ENCODE measurements around the gene LAYN.

LAYN gene

GRCh38 chr11:111592491-111592890, 52.0 kb downstream of the LAYN start:
- no peaks in the 10 kb centered on the region for H3K36me3 Mint-ChIP-seq (ENCODE audit: low read depth)
- TF ChIP-seq CTCF (IDR thresholded peaks at IDR 0.05; ENCODE audit: unreplicated experiment in 3 of 3), result no peak
- no peaks in the 10 kb centered on the region for H3K27me3 Mint-ChIP-seq (ENCODE audit: low read depth)
- H3K27ac Mint-ChIP-seq, result no peak overlapping the region
- no peak overlapping the region for H3K4me3 Mint-ChIP-seq
- peaks cover 2% of the 10 kb centered on the region for H3K9me3 Mint-ChIP-seq
- no peaks in the 10 kb centered on the region for H3K4me1 Mint-ChIP-seq

GRCh38 chr11:111596319-111596718, 55.8 kb downstream of the LAYN start:
- no peak for TF ChIP-seq CTCF (IDR thresholded peaks at IDR 0.05; ENCODE audit: unreplicated experiment in 3 of 3)
- Mint-ChIP-seq H3K4me1 (peaks cover 14% of the 10 kb centered on the region), H3K36me3 (ENCODE audit: low read depth) (no peaks in the 10 kb centered on the region)

GRCh38 chr11:111598148-111598547, 57.6 kb downstream of the LAYN start:
- no peaks in the 10 kb centered on the region for H3K27me3 Mint-ChIP-seq (ENCODE audit: low read depth)
- H3K9me3 Mint-ChIP-seq, result no peaks in the 10 kb centered on the region
- no peak for TF ChIP-seq CTCF (IDR thresholded peaks at IDR 0.05; ENCODE audit: unreplicated experiment in 3 of 3)
- peak overlapping the region in 2 of 3 experiments; percentile 33 to 57 for H3K4me3 Mint-ChIP-seq
- H3K36me3 Mint-ChIP-seq (ENCODE audit: low read depth), result no peaks in the 10 kb centered on the region
- H3K4me1 Mint-ChIP-seq, result peaks cover 19% of the 10 kb centered on the region
- H3K27ac Mint-ChIP-seq, result peak overlapping the region; percentile 21 to 92 (median 92)

More at GRCh38 chr11:111596319-111596718, 55.8 kb downstream of the LAYN start:
- no peak overlapping the region for H3K4me3 Mint-ChIP-seq
- H3K27ac Mint-ChIP-seq, result no peak overlapping the region
- H3K9me3 Mint-ChIP-seq, result no peaks in the 10 kb centered on the region
- no peaks in the 10 kb centered on the region for H3K27me3 Mint-ChIP-seq (ENCODE audit: low read depth)

- H3K36me3 Mint-ChIP-seq (ENCODE audit: low read depth), result no peaks in the 10 kb centered on the region
- H3K27me3 Mint-ChIP-seq (ENCODE audit: low read depth), result no peaks in the 10 kb centered on the region
- H3K27ac Mint-ChIP-seq, result peak overlapping the region; percentile 21 to 92 (median 92)
- peaks cover 22% of the 10 kb centered on the region for H3K4me1 Mint-ChIP-seq
- TF ChIP-seq CTCF (IDR thresholded peaks at IDR 0.05; ENCODE audit: unreplicated experiment in 3 of 3), result no peak
- H3K9me3 Mint-ChIP-seq, result no peaks in the 10 kb centered on the region
- H3K4me3 Mint-ChIP-seq, result peak overlapping the region in 2 of 3 experiments; percentile 47 to 57
Measured at GRCh38 chr11:111598559-111598958, 58.0 kb downstream of the LAYN start.

- Mint-ChIP-seq H3K27ac (peak overlapping the region; percentile 59 to 78 (median 66)), H3K4me3 (peak overlapping the region; percentile 86 to 91 (median 89)), H3K27me3 (ENCODE audit: low read depth) (no peaks in the 10 kb centered on the region), H3K4me1 (peaks cover 37% of the 10 kb centered on the region), H3K9me3 (no peaks in the 10 kb centered on the region), H3K36me3 (ENCODE audit: low read depth) (no peaks in the 10 kb centered on the region)
- TF ChIP-seq CTCF (IDR thresholded peaks at IDR 0.05; ENCODE audit: unreplicated experiment in 3 of 3), result no peak
Measured at GRCh38 chr11:111601636-111601978, 61.1 kb downstream of the LAYN start.

- peaks cover 37% of the 10 kb centered on the region for H3K4me1 Mint-ChIP-seq
- H3K36me3 Mint-ChIP-seq (ENCODE audit: low read depth), result no peaks in the 10 kb centered on the region
- no peaks in the 10 kb centered on the region for H3K9me3 Mint-ChIP-seq
- peak within 1 kb of the TSS; percentile 81 to 94 (median 86) for H3K27ac Mint-ChIP-seq
- H3K4me3 Mint-ChIP-seq, result peak within 1 kb of the TSS; percentile 91 to 98 (median 96)
- TF ChIP-seq CTCF (IDR thresholded peaks at IDR 0.05; ENCODE audit: unreplicated experiment in 3 of 3), result peak; percentile 92 to 95 (median 92)
- H3K27me3 Mint-ChIP-seq (ENCODE audit: low read depth), result no peaks in the 10 kb centered on the region
Measured at GRCh38 chr11:111601979-111602864, 61.7 kb downstream of the LAYN start, which contains the start of gene SIK2. Gene SIK2, plus strand, starts transcription at chr11:111602449. Its CDS starts 115 bp downstream, at chr11:111602564.
